ENCODE data around the gene PIAS1.

The PIAS1 gene

DNA sequence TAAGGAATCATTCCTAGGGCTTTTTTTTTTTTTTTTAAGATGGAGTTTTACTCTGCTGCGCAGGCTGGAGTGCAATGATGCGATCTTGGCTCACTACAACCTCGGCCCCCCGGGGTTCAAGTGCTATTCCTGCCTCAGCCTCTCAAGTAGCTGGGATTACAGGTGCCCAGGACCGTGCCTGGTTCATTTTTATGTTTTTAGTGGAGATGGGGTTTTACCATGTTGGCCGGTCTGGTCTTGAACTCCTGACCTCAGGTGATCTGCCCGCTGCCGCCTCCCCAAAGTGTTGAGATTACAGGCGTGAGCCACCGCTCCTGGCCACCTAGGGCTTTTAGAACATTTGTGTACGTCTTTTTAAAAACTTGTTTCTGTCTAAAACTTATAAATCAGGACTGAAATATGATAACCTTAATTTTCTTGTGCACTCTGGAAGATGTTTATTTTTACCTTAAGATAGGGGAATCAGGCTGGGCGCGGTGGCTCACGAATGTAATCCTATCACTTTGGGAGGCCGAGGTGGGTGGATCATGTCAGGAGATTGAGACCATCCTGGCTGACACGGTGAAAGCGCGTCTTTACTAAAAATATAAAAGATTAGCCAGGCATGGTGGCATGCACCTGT is 21.8 kb downstream of the PIAS1 start:
- no peak overlapping the region for H3K4me2 ChIP-seq (ENCODE audit: low read depth, low read length, poor library complexity, severe bottlenecking)
- H3K4me3 ChIP-seq (ENCODE audit: insufficient read depth, low read length, poor library complexity, severe bottlenecking), result no peak overlapping the region
- H3K9me3 ChIP-seq (ENCODE audit: insufficient read depth, low read length), result no peaks in the 10 kb centered on the region
- H3K9me2 ChIP-seq (replicated peaks; ENCODE audit: insufficient read depth, low read length), result no peaks in the 10 kb centered on the region
- no peaks in the 10 kb centered on the region for H3K36me3 ChIP-seq (ENCODE audit: low read length)
- H2AFZ ChIP-seq (ENCODE audit: low read depth, low read length, severe bottlenecking), result no peak overlapping the region
- H4K20me1 ChIP-seq (ENCODE audit: low read depth, low read length), result peaks cover 45% of the 10 kb centered on the region
- H3K79me2 ChIP-seq (ENCODE audit: insufficient read depth, low read length), result peaks cover 98% of the 10 kb centered on the region
- H3K27ac ChIP-seq (ENCODE audit: low read depth, low read length), result no peak overlapping the region
- H3F3A ChIP-seq (ENCODE audit: insufficient read depth), result 0 out of 2 replicates have a peak, but pooled peaks cover 10% of the 10 kb centered on the region
- TF ChIP-seq, protein P1, sequence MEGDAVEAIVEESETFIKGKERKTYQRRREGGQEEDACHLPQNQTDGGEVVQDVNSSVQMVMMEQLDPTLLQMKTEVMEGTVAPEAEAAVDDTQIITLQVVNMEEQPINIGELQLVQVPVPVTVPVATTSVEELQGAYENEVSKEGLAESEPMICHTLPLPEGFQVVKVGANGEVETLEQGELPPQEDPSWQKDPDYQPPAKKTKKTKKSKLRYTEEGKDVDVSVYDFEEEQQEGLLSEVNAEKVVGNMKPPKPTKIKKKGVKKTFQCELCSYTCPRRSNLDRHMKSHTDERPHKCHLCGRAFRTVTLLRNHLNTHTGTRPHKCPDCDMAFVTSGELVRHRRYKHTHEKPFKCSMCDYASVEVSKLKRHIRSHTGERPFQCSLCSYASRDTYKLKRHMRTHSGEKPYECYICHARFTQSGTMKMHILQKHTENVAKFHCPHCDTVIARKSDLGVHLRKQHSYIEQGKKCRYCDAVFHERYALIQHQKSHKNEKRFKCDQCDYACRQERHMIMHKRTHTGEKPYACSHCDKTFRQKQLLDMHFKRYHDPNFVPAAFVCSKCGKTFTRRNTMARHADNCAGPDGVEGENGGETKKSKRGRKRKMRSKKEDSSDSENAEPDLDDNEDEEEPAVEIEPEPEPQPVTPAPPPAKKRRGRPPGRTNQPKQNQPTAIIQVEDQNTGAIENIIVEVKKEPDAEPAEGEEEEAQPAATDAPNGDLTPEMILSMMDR (IDR thresholded peaks at IDR 0.05; ENCODE audit: insufficient read depth, low read length, poor library complexity, severe bottlenecking), result no peak
- TF ChIP-seq EZH2phosphoT487 (conservative IDR thresholded peaks at IDR 0.05; ENCODE audit: low read length), result no peak
- H3K27me3 ChIP-seq (ENCODE audit: low read length), result no peaks in the 10 kb centered on the region
- no peak overlapping the region for H3K9ac ChIP-seq (ENCODE audit: low read length)

DNA sequence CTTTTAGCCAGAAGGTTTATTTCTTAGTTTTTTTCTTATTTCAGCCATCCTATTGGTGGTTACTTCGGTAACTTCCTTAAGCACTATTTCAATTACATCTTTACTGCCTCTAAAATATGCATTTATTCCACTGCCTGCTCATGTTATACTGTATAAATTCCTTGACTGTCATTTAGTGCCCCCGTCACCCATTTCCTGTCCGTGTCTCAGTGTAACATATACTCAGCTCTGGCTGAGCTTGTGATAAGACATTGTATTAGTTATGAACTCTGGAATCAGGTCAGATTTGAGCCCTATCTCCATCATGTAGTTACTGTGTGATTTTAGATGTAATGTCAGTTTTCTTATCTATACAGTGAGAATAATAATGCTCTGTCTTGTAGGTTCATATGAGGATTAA is 24.2 kb downstream of the PIAS1 start:
- peaks cover 100% of the 10 kb centered on the region for H3K79me2 ChIP-seq (ENCODE audit: insufficient read depth, low read length)
- H3K27me3 ChIP-seq (ENCODE audit: low read length), result no peaks in the 10 kb centered on the region
- peaks cover 61% of the 10 kb centered on the region for H4K20me1 ChIP-seq (ENCODE audit: low read depth, low read length)
- H3K36me3 ChIP-seq (ENCODE audit: low read length), result no peaks in the 10 kb centered on the region
- no peak overlapping the region for H2AFZ ChIP-seq (ENCODE audit: low read depth, low read length, severe bottlenecking)
- H3K9me2 ChIP-seq (replicated peaks; ENCODE audit: insufficient read depth, low read length), result no peaks in the 10 kb centered on the region
- no peaks in the 10 kb centered on the region for H3K9me3 ChIP-seq (ENCODE audit: insufficient read depth, low read length)
- H3K4me2 ChIP-seq (ENCODE audit: low read depth, low read length, poor library complexity, severe bottlenecking), result no peak overlapping the region
- TF ChIP-seq, protein P1 (IDR thresholded peaks at IDR 0.05; ENCODE audit: insufficient read depth, low read length, poor library complexity, severe bottlenecking), result no peak
- TF ChIP-seq EZH2phosphoT487 (conservative IDR thresholded peaks at IDR 0.05; ENCODE audit: low read length), result no peak
- H3F3A ChIP-seq (ENCODE audit: insufficient read depth), result 0 out of 2 replicates have a peak, but pooled peaks cover 10% of the 10 kb centered on the region
- no peak overlapping the region for H3K27ac ChIP-seq (ENCODE audit: low read depth, low read length)
- H3K9ac ChIP-seq (ENCODE audit: low read length), result no peak overlapping the region
- no peak overlapping the region for H3K4me3 ChIP-seq (ENCODE audit: insufficient read depth, low read length, poor library complexity, severe bottlenecking)

DNA sequence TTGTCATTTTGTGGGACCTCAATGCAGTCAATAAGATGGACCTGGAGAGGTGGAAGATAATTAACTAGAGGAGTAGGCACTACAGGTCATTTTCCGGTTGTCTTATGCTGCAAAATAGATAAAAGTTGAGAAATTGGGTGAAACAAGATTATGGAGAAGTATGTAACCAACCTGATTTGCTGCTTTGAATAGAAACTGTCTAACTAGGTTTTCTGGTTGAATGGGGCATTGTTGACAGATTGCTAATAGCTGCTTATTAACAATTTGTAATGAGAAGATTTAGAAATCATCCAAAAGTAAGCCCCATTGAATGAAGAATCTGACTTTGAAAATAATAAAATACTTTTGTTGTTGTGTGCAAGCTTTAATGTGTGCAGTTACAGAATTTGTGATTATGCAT is 26.2 kb downstream of the PIAS1 start:
- Histone ChIP-seq H3K36me3 (ENCODE audit: low read length) (no peaks in the 10 kb centered on the region), H3K27ac (ENCODE audit: low read depth, low read length) (no peak overlapping the region), H3K4me2 (ENCODE audit: low read depth, low read length, poor library complexity, severe bottlenecking) (no peak overlapping the region), H4K20me1 (ENCODE audit: low read depth, low read length) (peaks cover 71% of the 10 kb centered on the region), H3K9ac (ENCODE audit: low read length) (no peak overlapping the region), H3F3A (ENCODE audit: insufficient read depth) (0 out of 2 replicates have a peak, but pooled peaks cover 6% of the 10 kb centered on the region), H3K4me3 (ENCODE audit: insufficient read depth, low read length, poor library complexity, severe bottlenecking) (no peak overlapping the region), H2AFZ (ENCODE audit: low read depth, low read length, severe bottlenecking) (no peak overlapping the region), H3K9me3 (ENCODE audit: insufficient read depth, low read length) (no peaks in the 10 kb centered on the region), H3K27me3 (ENCODE audit: low read length) (no peaks in the 10 kb centered on the region), H3K9me2 (replicated peaks; ENCODE audit: insufficient read depth, low read length) (no peaks in the 10 kb centered on the region), H3K79me2 (ENCODE audit: insufficient read depth, low read length) (peaks cover 100% of the 10 kb centered on the region)
- TF ChIP-seq, protein P1 (IDR thresholded peaks at IDR 0.05; ENCODE audit: insufficient read depth, low read length, poor library complexity, severe bottlenecking), result no peak
- TF ChIP-seq EZH2phosphoT487 (conservative IDR thresholded peaks at IDR 0.05; ENCODE audit: low read length), result no peak

Data from SU-DHL-6 (cell line).